NB4 (cell line): ENCODE measurements around the gene WDR37.
"Not testable (repeated sequence)": the region's sequence is repeated elsewhere in the genome, so short reads cannot be mapped to it uniquely, and the experiment has no call there.

ENCODE experiments used
- DNase-seq: peaks from one replicate; pipeline ENCODE4 v3.0.0; 2010; ENCODE audit warnings: low read depth
- H3K4me3 ChIP-seq: one replicate; pipeline ENCODE4 v1.5.1; 2011; ENCODE audit warnings: mild to moderate bottlenecking, low read depth, low read length, moderate library complexity
- MYC ChIP-seq: IDR thresholded peaks from 2 replicates; pipeline ENCODE4 v1.6.1; 2011; ENCODE audit warnings: low read depth, low read length
- POLR2A ChIP-seq: IDR thresholded peaks from 2 replicates; pipeline ENCODE4 v1.6.1; 2011; ENCODE audit warnings: mild to moderate bottlenecking; ENCODE audit not compliant: insufficient read length; ENCODE audit errors: extremely low read depth
- TF ChIP-seq, protein P1 (sequence below): IDR thresholded peaks from one replicate; pipeline ENCODE4 v1.5.1; 2012; ENCODE audit warnings: low read depth, low read length
- TF ChIP-seq, protein P2 (sequence below): IDR thresholded peaks from 2 replicates; pipeline ENCODE4 v1.6.1; 2011; ENCODE audit warnings: low read depth, low read length

The WDR37 gene, protein sequence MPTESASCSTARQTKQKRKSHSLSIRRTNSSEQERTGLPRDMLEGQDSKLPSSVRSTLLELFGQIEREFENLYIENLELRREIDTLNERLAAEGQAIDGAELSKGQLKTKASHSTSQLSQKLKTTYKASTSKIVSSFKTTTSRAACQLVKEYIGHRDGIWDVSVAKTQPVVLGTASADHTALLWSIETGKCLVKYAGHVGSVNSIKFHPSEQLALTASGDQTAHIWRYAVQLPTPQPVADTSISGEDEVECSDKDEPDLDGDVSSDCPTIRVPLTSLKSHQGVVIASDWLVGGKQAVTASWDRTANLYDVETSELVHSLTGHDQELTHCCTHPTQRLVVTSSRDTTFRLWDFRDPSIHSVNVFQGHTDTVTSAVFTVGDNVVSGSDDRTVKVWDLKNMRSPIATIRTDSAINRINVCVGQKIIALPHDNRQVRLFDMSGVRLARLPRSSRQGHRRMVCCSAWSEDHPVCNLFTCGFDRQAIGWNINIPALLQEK

DNA sequence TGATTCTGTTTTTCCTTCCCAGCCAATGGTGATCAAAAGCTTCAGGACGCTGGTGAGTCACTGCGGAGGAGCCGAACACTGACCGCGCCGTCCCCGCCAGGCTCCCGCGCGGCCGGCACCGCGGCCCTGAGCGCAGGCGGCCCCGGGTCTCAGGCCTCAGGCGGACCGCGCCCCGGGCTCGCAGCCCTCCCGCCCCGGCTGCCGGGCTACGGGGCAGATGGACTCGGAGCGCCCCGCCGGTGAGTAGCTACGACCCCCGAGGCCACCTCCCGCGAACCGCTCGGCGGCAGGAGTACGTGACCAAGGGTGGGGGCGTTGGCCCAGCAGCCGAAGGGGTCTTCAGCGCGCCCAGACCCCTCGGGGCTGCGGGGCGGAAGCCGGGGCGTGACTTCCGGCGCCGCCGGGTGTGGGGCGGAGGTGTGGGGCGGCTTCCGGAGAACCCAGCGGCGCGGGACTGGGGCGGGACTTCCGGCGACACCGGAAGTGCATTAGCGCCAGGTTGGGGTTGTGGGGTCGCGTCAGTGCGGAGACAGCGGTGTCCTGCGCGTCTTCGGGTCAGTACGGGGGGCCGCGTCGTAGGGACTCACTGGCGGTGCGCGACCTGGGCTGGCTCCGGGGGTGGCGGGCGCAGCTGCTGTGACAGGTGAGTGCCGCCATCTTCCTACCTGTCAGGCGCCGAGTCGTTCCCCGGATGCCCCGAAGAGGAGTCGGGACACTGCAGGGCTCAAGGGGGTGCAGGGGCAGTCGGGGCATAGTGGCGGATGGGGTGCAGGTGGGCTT, at the start of gene WDR37:
Gene WDR37, plus strand, starts transcription at position 60 of the 780 bp plus-strand sequence. CDS start 15,771 bp downstream, outside the sequence.
- peak within 1 kb of the TSS; percentile 84 for H3K4me3 ChIP-seq
- peak; percentile 83 for DNase-seq
- TF ChIP-seq MYC = no peak
- TF ChIP-seq POLR2A = peak; percentile 52

DNA sequence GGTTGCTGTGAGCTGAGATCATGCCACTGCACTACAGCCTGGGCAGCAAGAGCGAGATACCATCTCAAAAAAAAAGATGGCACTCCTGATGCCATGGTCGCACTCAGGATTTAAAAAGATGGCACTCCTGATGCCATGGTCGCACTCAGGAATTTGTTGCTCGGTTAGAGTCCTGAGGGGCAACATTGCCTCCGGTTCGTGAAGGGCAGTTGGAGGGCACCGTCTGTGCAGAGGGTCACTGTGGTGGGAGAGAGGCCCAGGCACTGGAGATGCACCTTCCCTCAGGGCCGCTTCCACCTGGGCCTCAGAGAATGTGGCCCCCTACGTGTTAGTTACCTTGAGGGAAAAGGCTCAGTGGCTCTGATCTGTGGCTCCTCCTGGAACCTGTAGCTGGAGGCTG, 49.6 kb upstream of the WDR37 start:
- DNase-seq = no peak
- TF ChIP-seq POLR2A (no peak), MYC (no peak)
- TF ChIP-seq, protein P1, sequence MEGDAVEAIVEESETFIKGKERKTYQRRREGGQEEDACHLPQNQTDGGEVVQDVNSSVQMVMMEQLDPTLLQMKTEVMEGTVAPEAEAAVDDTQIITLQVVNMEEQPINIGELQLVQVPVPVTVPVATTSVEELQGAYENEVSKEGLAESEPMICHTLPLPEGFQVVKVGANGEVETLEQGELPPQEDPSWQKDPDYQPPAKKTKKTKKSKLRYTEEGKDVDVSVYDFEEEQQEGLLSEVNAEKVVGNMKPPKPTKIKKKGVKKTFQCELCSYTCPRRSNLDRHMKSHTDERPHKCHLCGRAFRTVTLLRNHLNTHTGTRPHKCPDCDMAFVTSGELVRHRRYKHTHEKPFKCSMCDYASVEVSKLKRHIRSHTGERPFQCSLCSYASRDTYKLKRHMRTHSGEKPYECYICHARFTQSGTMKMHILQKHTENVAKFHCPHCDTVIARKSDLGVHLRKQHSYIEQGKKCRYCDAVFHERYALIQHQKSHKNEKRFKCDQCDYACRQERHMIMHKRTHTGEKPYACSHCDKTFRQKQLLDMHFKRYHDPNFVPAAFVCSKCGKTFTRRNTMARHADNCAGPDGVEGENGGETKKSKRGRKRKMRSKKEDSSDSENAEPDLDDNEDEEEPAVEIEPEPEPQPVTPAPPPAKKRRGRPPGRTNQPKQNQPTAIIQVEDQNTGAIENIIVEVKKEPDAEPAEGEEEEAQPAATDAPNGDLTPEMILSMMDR = no peak
- TF ChIP-seq, protein P2, sequence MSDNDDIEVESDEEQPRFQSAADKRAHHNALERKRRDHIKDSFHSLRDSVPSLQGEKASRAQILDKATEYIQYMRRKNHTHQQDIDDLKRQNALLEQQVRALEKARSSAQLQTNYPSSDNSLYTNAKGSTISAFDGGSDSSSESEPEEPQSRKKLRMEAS = no peak

DNA sequence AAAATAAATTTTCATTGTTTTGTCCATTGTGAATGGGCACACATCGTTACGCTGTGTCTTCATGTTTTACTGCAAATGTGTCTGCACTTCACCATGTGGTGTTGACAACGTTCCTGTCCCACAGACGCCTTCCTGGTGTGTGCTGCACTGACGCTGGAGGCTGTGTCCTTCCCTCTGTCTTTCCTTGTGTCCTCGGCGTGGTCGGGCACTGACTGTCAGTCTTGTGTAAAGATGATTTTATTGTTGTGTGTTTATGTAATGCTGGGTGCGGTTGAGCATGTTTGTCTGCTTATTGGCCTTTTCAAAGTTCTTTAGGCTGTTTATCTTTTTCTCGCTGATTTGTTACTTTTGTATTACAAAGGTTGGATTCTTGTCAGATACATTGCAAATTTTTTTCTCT, 48.6 kb upstream of the WDR37 start:
- no peak for TF ChIP-seq MYC
- no peak for TF ChIP-seq POLR2A
- TF ChIP-seq, protein P2 = no peak
- TF ChIP-seq, protein P1 = no peak
- DNase-seq = no peak
- H3K4me3 ChIP-seq = no peak overlapping the region

More for the DNA sequence above, 49.6 kb upstream of the WDR37 start:
- H3K4me3 ChIP-seq = no peak overlapping the region

DNA sequence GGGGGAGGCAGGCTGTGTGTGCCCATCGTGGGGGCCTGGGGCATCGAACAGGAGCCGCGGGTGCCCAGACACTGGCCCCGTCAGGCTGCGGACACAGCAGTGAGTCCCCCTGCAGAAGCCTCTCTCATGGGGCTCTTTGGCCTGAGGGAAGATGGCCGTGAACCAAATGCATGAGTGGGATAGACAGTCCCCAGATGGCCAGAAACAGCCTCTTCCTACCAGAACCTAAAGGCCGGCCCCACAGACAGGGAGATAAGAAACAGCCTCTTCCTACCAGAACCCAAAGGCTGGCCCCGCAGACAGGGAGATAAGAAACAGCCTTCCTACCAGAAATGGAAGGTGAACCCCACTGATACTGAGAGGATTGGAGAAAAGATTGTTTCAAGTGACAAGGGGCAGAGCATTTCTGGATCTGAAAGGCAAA, 47.1 kb upstream of the WDR37 start:
- TF ChIP-seq, protein P1 = no peak
- TF ChIP-seq MYC (no peak), POLR2A (no peak)
- TF ChIP-seq, protein P2 = no peak
- no peak for DNase-seq

DNA sequence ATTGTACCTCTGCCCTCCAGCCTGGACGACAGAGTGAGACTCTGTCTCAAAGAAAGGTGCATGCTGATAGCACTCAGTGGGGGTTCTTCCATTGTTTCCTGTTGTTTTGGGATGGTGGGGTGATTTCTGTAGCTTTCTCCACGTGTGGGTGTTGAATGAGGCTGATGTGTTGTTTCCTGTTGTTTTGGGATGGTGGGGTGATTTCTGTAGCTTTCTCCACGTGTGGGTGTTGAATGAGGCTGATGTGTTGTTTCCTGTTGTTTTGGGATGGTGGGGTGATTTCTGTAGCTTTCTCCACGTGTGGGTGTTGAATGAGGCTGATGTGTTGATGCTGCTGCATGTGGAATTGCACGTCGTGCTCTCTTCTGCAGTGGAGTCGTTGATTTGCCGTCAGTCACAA, 46.2 kb upstream of the WDR37 start:
- not testable (repeated sequence) for DNase-seq, H3K4me3 ChIP-seq

More for the DNA sequence above, 47.1 kb upstream of the WDR37 start:
- H3K4me3 ChIP-seq = no peak overlapping the region

DNA sequence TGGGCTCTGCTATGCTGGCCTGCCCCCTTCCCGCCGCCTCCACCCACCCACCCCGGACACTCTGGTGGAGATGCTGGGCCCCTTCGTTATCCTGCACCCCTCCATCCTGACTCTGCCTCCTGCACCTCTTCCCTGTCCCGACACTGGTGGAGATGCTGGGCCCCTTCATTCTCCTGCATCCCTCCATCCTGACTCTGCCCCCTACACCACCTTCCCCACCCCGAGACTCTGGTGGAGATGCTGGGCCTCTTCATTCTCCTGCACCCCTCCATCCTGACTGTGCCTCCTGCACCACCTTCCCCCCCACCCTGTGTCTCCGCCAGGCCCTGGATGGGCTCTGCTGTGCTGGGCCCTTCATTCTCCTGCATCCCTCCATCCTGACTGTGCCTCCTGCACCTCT, 45.5 kb upstream of the WDR37 start:
- TF ChIP-seq, protein P2 = no peak
- TF ChIP-seq POLR2A (no peak), MYC (no peak)
- TF ChIP-seq, protein P1 = no peak
- H3K4me3 ChIP-seq = no peak overlapping the region
- no peak for DNase-seq
